Testis (tissue), 2 donors: ENCODE results near the gene STEEP1.

Experiments used
- CTCF ChIP-seq, 3 experiments: fragments of 450-650 bp in 2 of 3; fragments of 200-600 bp in 1 of 3; sonication (generic) in 1 of 3; IDR thresholded peaks; one replicate each; pipeline ENCODE4 v1.5.1; 2016 to 2019; ENCODE audit warnings: antibody characterized with exemption in 3 of 3, mild to moderate bottlenecking in 2 of 3, moderate library complexity in 1 of 3
- POLR2A ChIP-seq: fragments of 450-650 bp; IDR thresholded peaks from one replicate; pipeline ENCODE4 v1.6.1; 2017; ENCODE audit warnings: antibody characterized with exemption, mild to moderate bottlenecking, moderate library complexity

DNA sequence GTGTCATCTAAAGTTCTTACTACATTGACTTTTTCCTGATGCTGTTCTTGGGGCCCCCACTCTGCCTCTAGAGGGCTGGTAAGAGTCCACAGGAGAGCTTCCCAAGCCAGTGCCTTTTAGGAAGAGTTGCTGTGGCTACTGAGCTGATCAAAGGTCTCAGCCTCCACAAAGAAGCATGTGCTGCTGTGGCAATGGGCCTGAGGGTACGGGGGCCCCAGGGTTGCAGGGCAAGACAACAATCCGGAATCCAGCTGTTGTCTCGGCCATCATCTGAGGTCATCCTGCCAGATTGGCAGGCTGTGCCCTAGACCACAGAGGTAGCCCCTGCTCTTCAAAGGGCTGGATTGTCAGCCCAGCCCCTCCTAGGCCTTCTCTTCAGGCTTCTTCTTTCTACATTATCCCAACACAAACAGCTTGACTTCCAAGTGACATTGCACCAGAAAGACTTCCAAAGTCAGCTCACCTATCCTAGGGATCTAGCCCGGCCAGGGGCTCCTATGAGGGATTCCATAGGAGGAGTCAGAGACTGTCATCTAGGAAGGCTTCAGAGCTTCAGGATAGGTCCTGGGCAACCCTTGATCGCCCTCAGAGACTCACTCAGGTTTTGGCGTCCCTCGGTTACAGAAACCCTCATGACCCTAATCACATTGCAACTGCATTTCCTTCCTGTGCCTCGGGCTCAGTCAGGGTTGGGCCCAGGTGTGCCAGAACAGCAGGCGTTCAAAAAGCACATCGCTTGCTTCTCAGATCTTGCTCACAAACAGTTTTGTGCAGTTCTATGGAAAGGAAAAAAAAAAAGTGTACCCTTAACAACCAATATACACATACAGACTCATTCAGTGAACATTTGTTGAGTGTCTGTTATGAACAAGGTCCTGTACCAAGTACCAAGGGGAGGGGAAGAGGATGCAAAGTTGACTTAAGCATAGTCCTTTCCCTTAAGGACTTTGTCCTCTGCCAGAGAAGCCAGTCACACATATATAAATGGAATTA, 69.2 kb downstream of the STEEP1 start:
- TF ChIP-seq POLR2A, result no peak
- TF ChIP-seq CTCF (IDR thresholded peaks at IDR 0.05), result no peak
